Stimulated activated CD4-positive, alpha-beta T cell treated with anti-CD3 and anti-CD28 coated beads, Interleukin-4, amount 100 ng/mL, for 1 hour (primary cell): Measurements from ENCODE around the gene TPPP3.
A peak's percentile ranks its signal among the peaks of the same experiment; 100 is the strongest.

Experiments
- DNase-seq: peaks from one replicate; pipeline ENCODE4 v3.0.0-alpha.2; 2020

TPPP3 gene

GRCh38 chr16:67393111-67393787, at the start of gene TPPP3:
Gene TPPP3 (minus strand): TSS chr16:67393498. CDS start chr16:67391111, 2,387 bp downstream.
- peak; percentile 42 for DNase-seq

GRCh38 chr16:67442581-67443255, 49.4 kb upstream of the TPPP3 start:
- no peak for DNase-seq

GRCh38 chr16:67441907-67442306, 48.6 kb upstream of the TPPP3 start:
- DNase-seq: no peak

- no peak for DNase-seq
These were observed 48.0 kb upstream of the TPPP3 start for GRCh38 chr16:67441271-67441753.

- DNase-seq: no peak
These were observed 45.6 kb upstream of the TPPP3 start for GRCh38 chr16:67438824-67439393.

GRCh38 chr16:67438098-67438791, 44.9 kb upstream of the TPPP3 start:
- no peak for DNase-seq

GRCh38 chr16:67437513-67437912, 44.2 kb upstream of the TPPP3 start:
- no peak for DNase-seq

- no peak for DNase-seq
These were observed 43.4 kb upstream of the TPPP3 start for GRCh38 chr16:67436640-67437193.

GRCh38 chr16:67435758-67436164, 42.5 kb upstream of the TPPP3 start:
- DNase-seq: no peak

- no peak for DNase-seq
These were observed 39.9 kb upstream of the TPPP3 start for GRCh38 chr16:67433131-67433719.

- DNase-seq: no peak
These were observed 39.2 kb upstream of the TPPP3 start for GRCh38 chr16:67432506-67432890.

- DNase-seq: no peak
These were observed 38.6 kb upstream of the TPPP3 start for GRCh38 chr16:67431775-67432505.

- DNase-seq: peak; percentile 43
These were observed 37.9 kb upstream of the TPPP3 start, which contains the start of gene HSD11B2 for GRCh38 chr16:67430977-67431774. Gene HSD11B2 (plus strand): TSS chr16:67431121. CDS start chr16:67431249, 128 bp downstream.

GRCh38 chr16:67430504-67430976, 37.2 kb upstream of the TPPP3 start:
- peak; percentile 48 for DNase-seq

- no peak for DNase-seq
These were observed 36.7 kb upstream of the TPPP3 start for GRCh38 chr16:67429799-67430503.

- no peak for DNase-seq
These were observed 35.9 kb upstream of the TPPP3 start for GRCh38 chr16:67429053-67429798.

- DNase-seq: peak; percentile 62
These were observed 34.9 kb upstream of the TPPP3 start for GRCh38 chr16:67428146-67428731.

GRCh38 chr16:67426950-67427349, 33.7 kb upstream of the TPPP3 start:
- no peak for DNase-seq

GRCh38 chr16:67426022-67426421, 32.7 kb upstream of the TPPP3 start:
- DNase-seq: no peak
